Nephron (organoid): Measurements from ENCODE around the gene GPR162.

Experiments used
- H3K27ac Mint-ChIP-seq, 3 experiments: 2 replicates each; pipeline ENCODE4 v1.8.0; 2020; ENCODE audit warnings: mixed read lengths in 3 of 3, mild to moderate bottlenecking in 2 of 3, moderate library complexity in 1 of 3
- H3K27me3 Mint-ChIP-seq: 2 replicates; pipeline ENCODE4 v1.8.0; 2021; ENCODE audit warnings: low read depth, mild to moderate bottlenecking, moderate library complexity, mixed read lengths
- H3K36me3 Mint-ChIP-seq: 2 replicates; pipeline ENCODE4 v1.8.0; 2020; ENCODE audit warnings: low read depth, mixed read lengths
- H3K4me1 Mint-ChIP-seq: 2 replicates; pipeline ENCODE4 v1.8.0; 2020; ENCODE audit warnings: mixed read lengths
- H3K4me3 Mint-ChIP-seq, 3 experiments: 2 replicates each; pipeline ENCODE4 v1.8.0; 2020; ENCODE audit warnings: mild to moderate bottlenecking in 3 of 3, mixed read lengths in 3 of 3, moderate library complexity in 2 of 3
- H3K9me3 Mint-ChIP-seq: 2 replicates; pipeline ENCODE4 v1.8.0; 2020; ENCODE audit warnings: mixed read lengths
- CTCF ChIP-seq, 3 experiments: fragments of 200-600 bp; sonication (generic); IDR thresholded peaks; one replicate each; pipeline ENCODE4 v1.5.0; 2021; ENCODE audit warnings: antibody characterized with exemption in 3 of 3; ENCODE audit not compliant: unreplicated experiment in 3 of 3

Gene GPR162

DNA sequence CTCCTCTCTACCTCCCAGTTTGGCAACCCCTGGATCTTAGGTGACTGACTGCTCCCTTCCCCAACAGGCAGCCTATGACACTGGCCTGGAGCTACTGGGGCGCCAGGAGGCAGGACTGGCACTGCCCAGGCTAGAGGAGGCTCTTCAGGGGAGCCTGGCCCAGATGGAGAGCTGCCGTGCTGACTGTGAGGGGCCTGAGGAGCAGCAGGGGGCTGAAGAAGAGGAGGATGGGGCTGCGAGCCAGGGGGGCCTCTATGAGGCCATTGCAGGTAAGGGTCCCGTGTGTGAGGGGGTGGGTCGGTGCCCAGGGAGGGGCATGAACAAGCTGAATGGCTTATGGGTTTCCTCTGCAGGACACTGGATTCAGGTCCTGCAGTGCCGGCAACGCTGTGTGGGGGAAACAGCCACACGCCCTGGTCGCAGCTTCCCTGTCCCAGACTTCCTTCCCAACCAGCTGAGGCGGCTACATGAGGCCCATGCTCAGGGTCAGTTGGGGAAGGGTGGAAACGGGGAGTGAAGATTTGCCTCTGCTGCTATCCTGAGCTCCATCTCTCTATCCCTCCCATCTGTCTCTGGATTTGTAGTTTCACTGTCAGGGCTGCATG is 8.8 kb downstream of the GPR162 start:
- Mint-ChIP-seq H3K9me3 (no peaks in the 10 kb centered on the region), H3K36me3 (peaks cover 38% of the 10 kb centered on the region), H3K27me3 (peaks cover 3% of the 10 kb centered on the region), H3K4me1 (peaks cover 30% of the 10 kb centered on the region), H3K27ac (peak overlapping the region; percentile 30 to 99 (median 70)), H3K4me3 (peak overlapping the region; percentile 96 to 100 (median 97))
- no peak for TF ChIP-seq CTCF (IDR thresholded peaks at IDR 0.05; ENCODE audit: unreplicated experiment in 3 of 3)

- H3K27ac Mint-ChIP-seq: peak overlapping the region; percentile 9 to 70 (median 30)
- peaks cover 41% of the 10 kb centered on the region for H3K36me3 Mint-ChIP-seq
- H3K4me3 Mint-ChIP-seq: peak overlapping the region; percentile 64 to 100 (median 97)
- peaks cover 24% of the 10 kb centered on the region for H3K4me1 Mint-ChIP-seq
- H3K9me3 Mint-ChIP-seq: no peaks in the 10 kb centered on the region
- H3K27me3 Mint-ChIP-seq: peaks cover 3% of the 10 kb centered on the region
- no peak for TF ChIP-seq CTCF (IDR thresholded peaks at IDR 0.05; ENCODE audit: unreplicated experiment in 3 of 3)
These were observed 9.4 kb downstream of the GPR162 start for GRCh38 chr12:6830999-6831398.

DNA sequence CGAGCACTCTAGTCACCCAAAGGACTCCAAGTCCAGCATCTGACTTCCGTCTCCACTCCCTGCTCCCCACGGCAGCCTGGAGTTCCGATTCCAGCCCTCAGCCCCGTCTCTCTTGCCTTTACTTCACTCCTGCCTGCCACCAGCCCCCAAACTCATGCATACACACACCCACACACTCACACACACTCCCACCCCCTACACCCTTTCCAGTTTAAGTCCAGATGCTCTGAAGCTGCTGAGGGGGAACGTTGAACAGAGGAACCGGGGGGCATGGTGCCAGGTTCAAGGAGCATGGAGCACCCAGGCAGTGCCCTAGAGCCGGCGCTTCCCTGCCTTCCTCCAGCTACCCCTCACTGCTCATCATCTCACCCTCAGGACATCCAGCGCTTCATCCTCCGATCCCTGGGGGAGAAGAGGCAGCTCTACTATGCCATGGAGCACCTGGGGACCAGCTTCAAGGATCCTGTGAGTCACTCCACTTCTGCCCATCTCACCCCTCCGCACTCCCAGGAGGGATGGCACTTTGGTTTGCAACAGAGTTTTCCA is 9.9 kb downstream of the GPR162 start:
- Mint-ChIP-seq H3K4me1 (peaks cover 27% of the 10 kb centered on the region), H3K36me3 (peaks cover 46% of the 10 kb centered on the region), H3K4me3 (peak overlapping the region; percentile 64 to 100 (median 97)), H3K9me3 (no peaks in the 10 kb centered on the region), H3K27ac (peak overlapping the region in 1 of 3 experiments; percentile 70), H3K27me3 (peaks cover 3% of the 10 kb centered on the region)
- no peak for TF ChIP-seq CTCF (IDR thresholded peaks at IDR 0.05; ENCODE audit: unreplicated experiment in 3 of 3)

DNA sequence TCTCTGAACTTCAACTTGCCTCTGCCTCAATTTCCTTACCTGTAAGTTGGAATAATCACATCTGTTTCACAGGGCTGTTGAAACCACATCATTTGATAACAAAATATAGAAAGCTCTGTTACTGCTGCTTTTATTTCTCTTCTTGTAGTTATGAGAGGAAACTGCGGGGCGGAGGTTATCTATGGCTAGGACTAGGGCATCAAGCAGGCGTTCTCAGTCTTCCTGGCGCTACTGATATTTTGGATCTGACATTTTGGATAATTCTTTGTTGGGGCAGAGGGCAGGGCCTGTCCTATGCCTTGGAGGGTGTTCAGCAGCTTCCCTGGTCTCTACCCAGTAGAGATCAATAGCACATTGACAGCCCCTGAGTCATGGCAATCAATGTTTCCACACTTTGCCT is 10.5 kb downstream of the GPR162 start:
- H3K36me3 Mint-ChIP-seq: peaks cover 49% of the 10 kb centered on the region
- no peak overlapping the region for H3K27ac Mint-ChIP-seq
- TF ChIP-seq CTCF (IDR thresholded peaks at IDR 0.05; ENCODE audit: unreplicated experiment in 3 of 3): no peak
- H3K9me3 Mint-ChIP-seq: no peaks in the 10 kb centered on the region
- H3K4me3 Mint-ChIP-seq: peak overlapping the region; percentile 46 to 100 (median 64)
- peaks cover 29% of the 10 kb centered on the region for H3K4me1 Mint-ChIP-seq
- H3K27me3 Mint-ChIP-seq: peaks cover 3% of the 10 kb centered on the region

GRCh38 chr12:6833189-6833890 is 11.7 kb downstream of the GPR162 start:
- no peak overlapping the region for H3K27ac Mint-ChIP-seq
- peaks cover 55% of the 10 kb centered on the region for H3K36me3 Mint-ChIP-seq

More at GRCh38 chr12:6833189-6833890, 11.7 kb downstream of the GPR162 start:
- Mint-ChIP-seq H3K9me3 (no peaks in the 10 kb centered on the region), H3K4me3 (no peak overlapping the region), H3K27me3 (peaks cover 3% of the 10 kb centered on the region), H3K4me1 (peaks cover 21% of the 10 kb centered on the region)
- no peak for TF ChIP-seq CTCF (IDR thresholded peaks at IDR 0.05; ENCODE audit: unreplicated experiment in 3 of 3)
